ENCODE data around the gene FCMR.

- TF ChIP-seq CTCF (IDR thresholded peaks at IDR 0.05) (no peak), POLR2A (IDR thresholded peaks at IDR 0.05) (no peak)
Measured at GRCh38 chr1:206872139-206872538, 49.6 kb downstream of the FCMR start.

All from ovary (tissue), 3 donors.